Mesothelial cell of epicardium (in vitro differentiated cells): ENCODE results near the gene CHST11. TPM values are rescaled to one million over a fixed set of nuclear protein-coding genes. Genes with fewer than 3 reads are reported as not detected.

ENCODE experiments used
- DNase-seq, 2 experiments: peaks; one replicate each; pipeline ENCODE4 v3.0.0; 2021; ENCODE audit warnings: low spot score in 2 of 2; ENCODE audit not compliant: unreplicated experiment in 2 of 2
- H3K27ac Mint-ChIP-seq: 2 replicates; pipeline ENCODE4 v1.8.0; 2021; ENCODE audit warnings: mixed read lengths
- H3K27me3 Mint-ChIP-seq: 2 replicates; pipeline ENCODE4 v1.8.0; 2021; ENCODE audit warnings: low read depth, mixed read lengths
- H3K36me3 Mint-ChIP-seq: 2 replicates; pipeline ENCODE4 v1.8.0; 2021; ENCODE audit warnings: mixed read lengths
- H3K4me1 Mint-ChIP-seq: 2 replicates; pipeline ENCODE4 v1.8.0; 2021; ENCODE audit warnings: mixed read lengths
- H3K4me3 Mint-ChIP-seq: 2 replicates; pipeline ENCODE4 v1.8.0; 2021; ENCODE audit warnings: mild to moderate bottlenecking, moderate library complexity, mixed read lengths
- H3K9me3 Mint-ChIP-seq: 2 replicates; pipeline ENCODE4 v1.8.0; 2021; ENCODE audit warnings: mixed read lengths
- total RNA-seq: library from RNA; stranded (reverse); gene quantifications from 3 replicates; pipeline ENCODE4 v1.2.1, GENCODE V29; 2021
- TF ChIP-seq, protein P1 (sequence below): fragments of 200-600 bp; sonication (generic); IDR thresholded peaks from one replicate; pipeline ENCODE4 v1.5.0; 2021; ENCODE audit warnings: antibody characterized with exemption; ENCODE audit not compliant: unreplicated experiment

Gene CHST11
- total RNA-seq, 1 donor from 2014 or later: 15.0 TPM

DNA sequence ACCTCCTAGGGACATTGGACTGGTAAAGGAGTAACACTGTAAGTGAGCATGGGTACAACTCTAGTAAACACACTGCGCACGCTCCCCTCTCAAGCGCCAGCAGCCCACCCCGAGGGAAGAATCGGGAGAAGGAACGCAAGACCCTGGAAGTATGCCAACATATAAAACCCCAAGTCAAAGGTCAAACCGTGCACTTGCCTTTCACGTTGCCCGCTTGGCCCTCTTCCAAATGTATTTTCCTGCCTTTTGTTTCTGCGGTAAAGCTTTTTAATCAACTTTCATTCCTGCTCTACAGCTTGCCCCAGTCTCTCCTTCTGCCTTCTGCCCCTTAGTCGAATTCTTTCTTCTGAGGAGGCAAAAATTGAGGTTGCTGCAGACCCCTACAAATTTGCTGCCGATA is 17.6 kb upstream of the CHST11 start:
- Mint-ChIP-seq H3K27ac (no peak overlapping the region), H3K27me3 (peaks cover 5% of the 10 kb centered on the region), H3K9me3 (no peaks in the 10 kb centered on the region), H3K4me3 (no peak overlapping the region), H3K36me3 (no peaks in the 10 kb centered on the region), H3K4me1 (peaks cover 5% of the 10 kb centered on the region)
- DNase-seq: no peak
- TF ChIP-seq, protein P1, sequence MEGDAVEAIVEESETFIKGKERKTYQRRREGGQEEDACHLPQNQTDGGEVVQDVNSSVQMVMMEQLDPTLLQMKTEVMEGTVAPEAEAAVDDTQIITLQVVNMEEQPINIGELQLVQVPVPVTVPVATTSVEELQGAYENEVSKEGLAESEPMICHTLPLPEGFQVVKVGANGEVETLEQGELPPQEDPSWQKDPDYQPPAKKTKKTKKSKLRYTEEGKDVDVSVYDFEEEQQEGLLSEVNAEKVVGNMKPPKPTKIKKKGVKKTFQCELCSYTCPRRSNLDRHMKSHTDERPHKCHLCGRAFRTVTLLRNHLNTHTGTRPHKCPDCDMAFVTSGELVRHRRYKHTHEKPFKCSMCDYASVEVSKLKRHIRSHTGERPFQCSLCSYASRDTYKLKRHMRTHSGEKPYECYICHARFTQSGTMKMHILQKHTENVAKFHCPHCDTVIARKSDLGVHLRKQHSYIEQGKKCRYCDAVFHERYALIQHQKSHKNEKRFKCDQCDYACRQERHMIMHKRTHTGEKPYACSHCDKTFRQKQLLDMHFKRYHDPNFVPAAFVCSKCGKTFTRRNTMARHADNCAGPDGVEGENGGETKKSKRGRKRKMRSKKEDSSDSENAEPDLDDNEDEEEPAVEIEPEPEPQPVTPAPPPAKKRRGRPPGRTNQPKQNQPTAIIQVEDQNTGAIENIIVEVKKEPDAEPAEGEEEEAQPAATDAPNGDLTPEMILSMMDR: no peak

GRCh38 chr12:104443008-104443407 is 13.7 kb upstream of the CHST11 start:
- no peak for DNase-seq
- Mint-ChIP-seq H3K4me1 (no peaks in the 10 kb centered on the region), H3K4me3 (no peak overlapping the region)

DNA sequence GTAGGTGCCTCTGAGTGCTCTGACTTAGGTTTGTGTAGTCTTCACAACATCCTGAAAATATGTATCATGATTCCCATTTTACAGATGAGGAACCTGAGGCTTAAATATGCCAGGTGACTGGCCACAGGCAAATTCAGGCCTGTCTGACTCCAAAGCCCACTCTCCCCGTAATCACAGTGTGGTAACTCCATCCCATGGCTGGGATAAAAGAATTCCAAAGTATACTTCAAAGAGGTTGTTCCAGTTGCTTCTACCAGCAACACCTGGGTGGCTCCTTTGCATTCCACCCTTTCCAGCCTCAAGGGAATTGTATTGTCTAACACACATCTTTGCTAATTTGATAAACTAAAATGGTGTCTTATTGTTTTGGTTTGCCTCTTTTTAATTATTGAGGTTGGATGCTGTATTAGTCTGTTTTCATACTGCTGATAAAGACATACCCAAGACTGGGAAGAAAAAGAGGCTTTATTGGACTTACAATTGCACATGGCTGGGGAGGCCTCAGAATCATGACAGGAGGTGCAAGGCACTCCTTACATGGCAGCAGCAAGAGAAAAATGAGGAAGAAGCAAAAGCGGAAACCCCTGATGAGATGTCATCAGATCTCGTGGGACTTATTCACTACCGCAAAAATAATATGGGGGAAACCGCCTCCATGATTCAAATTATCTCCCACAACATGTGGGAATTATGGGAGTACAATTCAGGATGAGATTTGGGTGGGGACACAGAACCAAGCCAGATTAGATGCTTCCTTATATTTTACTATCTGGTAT is 9.9 kb upstream of the CHST11 start:
- Mint-ChIP-seq H3K4me1 (no peaks in the 10 kb centered on the region), H3K27ac (no peak overlapping the region), H3K36me3 (no peaks in the 10 kb centered on the region), H3K4me3 (no peak overlapping the region), H3K27me3 (no peaks in the 10 kb centered on the region), H3K9me3 (no peaks in the 10 kb centered on the region)
- TF ChIP-seq, protein P1: no peak
- DNase-seq: no peak

More at GRCh38 chr12:104443008-104443407, 13.7 kb upstream of the CHST11 start:
- Mint-ChIP-seq H3K27ac (no peak overlapping the region), H3K9me3 (no peaks in the 10 kb centered on the region), H3K36me3 (no peaks in the 10 kb centered on the region), H3K27me3 (no peaks in the 10 kb centered on the region)
- TF ChIP-seq, protein P1: no peak

DNA sequence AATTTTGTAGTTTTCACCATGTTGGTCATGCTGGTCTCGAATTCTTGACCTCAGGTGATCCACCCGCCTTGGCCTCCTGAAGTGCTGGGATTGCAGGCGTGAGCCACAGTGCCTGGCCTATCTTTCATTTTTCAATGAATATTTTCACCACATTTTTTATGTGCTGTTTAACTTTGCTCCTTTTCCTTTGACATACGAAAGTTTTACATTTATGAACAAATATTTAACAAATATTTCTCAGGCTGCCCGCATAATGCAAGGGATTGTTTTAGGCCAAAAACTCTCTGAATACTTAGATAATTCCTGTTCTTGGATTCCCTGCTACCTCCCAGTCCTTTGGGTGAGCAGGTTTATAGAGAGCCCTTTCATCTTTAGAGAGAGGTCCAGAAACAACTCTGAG is 8.7 kb upstream of the CHST11 start:
- Mint-ChIP-seq H3K4me1 (no peaks in the 10 kb centered on the region), H3K36me3 (no peaks in the 10 kb centered on the region), H3K9me3 (no peaks in the 10 kb centered on the region), H3K4me3 (no peak overlapping the region), H3K27me3 (peaks cover 5% of the 10 kb centered on the region), H3K27ac (no peak overlapping the region)
- TF ChIP-seq, protein P1: no peak
- no peak for DNase-seq

DNA sequence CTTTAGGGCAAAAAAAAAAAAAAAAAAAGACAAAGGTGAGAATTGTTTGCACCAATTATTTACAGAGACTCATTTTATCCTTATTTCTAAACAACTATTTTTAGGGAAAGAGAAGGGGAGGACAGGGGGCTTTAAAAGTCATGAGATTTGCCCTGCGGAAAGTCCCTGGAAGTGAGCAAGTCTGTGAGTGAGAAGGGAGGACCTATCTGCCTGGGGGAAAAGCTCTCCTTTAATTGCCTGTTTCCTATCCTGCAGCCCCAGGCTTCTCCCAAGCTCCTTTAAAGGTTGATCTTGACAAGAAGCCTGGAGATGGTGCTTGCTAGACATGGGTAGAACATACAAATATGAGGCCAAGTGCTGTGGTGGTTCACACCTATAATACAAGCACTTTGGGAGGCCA is 8.3 kb upstream of the CHST11 start:
- TF ChIP-seq, protein P1: no peak
- H3K4me3 Mint-ChIP-seq: no peak overlapping the region
- H3K36me3 Mint-ChIP-seq: no peaks in the 10 kb centered on the region
- H3K27ac Mint-ChIP-seq: no peak overlapping the region
- H3K4me1 Mint-ChIP-seq: no peaks in the 10 kb centered on the region
- no peak for DNase-seq
- peaks cover 9% of the 10 kb centered on the region for H3K27me3 Mint-ChIP-seq
- H3K9me3 Mint-ChIP-seq: no peaks in the 10 kb centered on the region
